ENCODE data around the gene PDS5B.

Gene PDS5B

GRCh38 chr13:32629866-32630265 lies 43.6 kb downstream of the PDS5B start:
- no peaks in the 10 kb centered on the region for H3K9me3 ChIP-seq (ENCODE audit: control insufficient read depth, insufficient read depth, low read length)
- H4K20me1 ChIP-seq (ENCODE audit: control insufficient read depth, insufficient read depth, low read depth, low read length) = peaks cover 7% of the 10 kb centered on the region; the same call in 1 of the 2 replicates

GRCh38 chr13:32632343-32632909 lies 46.2 kb downstream of the PDS5B start:
- peaks cover 10% of the 10 kb centered on the region; the same call in 1 of the 2 replicates for H4K20me1 ChIP-seq (ENCODE audit: control insufficient read depth, insufficient read depth, low read depth, low read length)
- H3K27ac ChIP-seq (ENCODE audit: low read depth, low read length) = no peak overlapping the region
- peaks cover 3% of the 10 kb centered on the region; the same call in 1 of the 2 replicates for H3F3A ChIP-seq (ENCODE audit: control insufficient read depth, insufficient read depth)
- H3K9me2 ChIP-seq (replicated peaks; ENCODE audit: control insufficient read depth, low read length) = no peaks in the 10 kb centered on the region
- no peaks in the 10 kb centered on the region for H3K9me3 ChIP-seq (ENCODE audit: control insufficient read depth, insufficient read depth, low read length)
- H3K27me3 ChIP-seq (ENCODE audit: control insufficient read depth, low read length) = no peaks in the 10 kb centered on the region
- peaks cover 92% of the 10 kb centered on the region for H3K79me2 ChIP-seq (ENCODE audit: control insufficient read depth, low read length)
- TF ChIP-seq EZH2phosphoT487 (IDR thresholded peaks at IDR 0.05; ENCODE audit: borderline replicate concordance, low read length) = no peak
- TF ChIP-seq, protein P1, sequence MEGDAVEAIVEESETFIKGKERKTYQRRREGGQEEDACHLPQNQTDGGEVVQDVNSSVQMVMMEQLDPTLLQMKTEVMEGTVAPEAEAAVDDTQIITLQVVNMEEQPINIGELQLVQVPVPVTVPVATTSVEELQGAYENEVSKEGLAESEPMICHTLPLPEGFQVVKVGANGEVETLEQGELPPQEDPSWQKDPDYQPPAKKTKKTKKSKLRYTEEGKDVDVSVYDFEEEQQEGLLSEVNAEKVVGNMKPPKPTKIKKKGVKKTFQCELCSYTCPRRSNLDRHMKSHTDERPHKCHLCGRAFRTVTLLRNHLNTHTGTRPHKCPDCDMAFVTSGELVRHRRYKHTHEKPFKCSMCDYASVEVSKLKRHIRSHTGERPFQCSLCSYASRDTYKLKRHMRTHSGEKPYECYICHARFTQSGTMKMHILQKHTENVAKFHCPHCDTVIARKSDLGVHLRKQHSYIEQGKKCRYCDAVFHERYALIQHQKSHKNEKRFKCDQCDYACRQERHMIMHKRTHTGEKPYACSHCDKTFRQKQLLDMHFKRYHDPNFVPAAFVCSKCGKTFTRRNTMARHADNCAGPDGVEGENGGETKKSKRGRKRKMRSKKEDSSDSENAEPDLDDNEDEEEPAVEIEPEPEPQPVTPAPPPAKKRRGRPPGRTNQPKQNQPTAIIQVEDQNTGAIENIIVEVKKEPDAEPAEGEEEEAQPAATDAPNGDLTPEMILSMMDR (IDR thresholded peaks at IDR 0.05; ENCODE audit: low read depth, low read length, poor library complexity, severe bottlenecking) = no peak
- no peak overlapping the region for H3K4me3 ChIP-seq (ENCODE audit: low read length)
- peaks cover 10% of the 10 kb centered on the region for H3K36me3 ChIP-seq (ENCODE audit: control insufficient read depth, low read length)
- peaks cover 18% of the 10 kb centered on the region for H3K4me1 ChIP-seq (ENCODE audit: control insufficient read depth, low read length)
- no peak overlapping the region for H3K4me2 ChIP-seq (ENCODE audit: low read length)

More at GRCh38 chr13:32629866-32630265, 43.6 kb downstream of the PDS5B start:
- H3K79me2 ChIP-seq (ENCODE audit: control insufficient read depth, low read length) = peaks cover 98% of the 10 kb centered on the region
- no peaks in the 10 kb centered on the region for H3K9me2 ChIP-seq (replicated peaks; ENCODE audit: control insufficient read depth, low read length)
- peaks cover 10% of the 10 kb centered on the region for H3K36me3 ChIP-seq (ENCODE audit: control insufficient read depth, low read length)
- peaks cover 3% of the 10 kb centered on the region; the same call in 1 of the 2 replicates for H3F3A ChIP-seq (ENCODE audit: control insufficient read depth, insufficient read depth)
- no peak overlapping the region for H3K4me2 ChIP-seq (ENCODE audit: low read length)
- H3K4me3 ChIP-seq (ENCODE audit: low read length) = no peak overlapping the region
- peaks cover 18% of the 10 kb centered on the region for H3K4me1 ChIP-seq (ENCODE audit: control insufficient read depth, low read length)
- H3K27me3 ChIP-seq (ENCODE audit: control insufficient read depth, low read length) = no peaks in the 10 kb centered on the region
- H3K27ac ChIP-seq (ENCODE audit: low read depth, low read length) = no peak overlapping the region
- TF ChIP-seq, protein P1 (IDR thresholded peaks at IDR 0.05; ENCODE audit: low read depth, low read length, poor library complexity, severe bottlenecking) = no peak
- TF ChIP-seq EZH2phosphoT487 (IDR thresholded peaks at IDR 0.05; ENCODE audit: borderline replicate concordance, low read length) = no peak

- Histone ChIP-seq H3F3A (ENCODE audit: control insufficient read depth, insufficient read depth) (peaks cover 3% of the 10 kb centered on the region), H3K27ac (ENCODE audit: low read depth, low read length) (no peak overlapping the region), H3K4me3 (ENCODE audit: low read length) (no peak overlapping the region), H3K79me2 (ENCODE audit: control insufficient read depth, low read length) (peaks cover 91% of the 10 kb centered on the region), H3K9me3 (ENCODE audit: control insufficient read depth, insufficient read depth, low read length) (no peaks in the 10 kb centered on the region), H3K4me1 (ENCODE audit: control insufficient read depth, low read length) (peaks cover 30% of the 10 kb centered on the region), H3K9me2 (replicated peaks; ENCODE audit: control insufficient read depth, low read length) (no peaks in the 10 kb centered on the region), H3K4me2 (ENCODE audit: low read length) (no peak overlapping the region), H4K20me1 (ENCODE audit: control insufficient read depth, insufficient read depth, low read depth, low read length) (peaks cover 18% of the 10 kb centered on the region; the same call in 1 of the 2 replicates), H3K27me3 (ENCODE audit: control insufficient read depth, low read length) (no peaks in the 10 kb centered on the region), H3K36me3 (ENCODE audit: control insufficient read depth, low read length) (no peaks in the 10 kb centered on the region)
- TF ChIP-seq EZH2phosphoT487 (IDR thresholded peaks at IDR 0.05; ENCODE audit: borderline replicate concordance, low read length) = no peak
Observed at GRCh38 chr13:32636711-32637110, 50.5 kb downstream of the PDS5B start.

DNA sequence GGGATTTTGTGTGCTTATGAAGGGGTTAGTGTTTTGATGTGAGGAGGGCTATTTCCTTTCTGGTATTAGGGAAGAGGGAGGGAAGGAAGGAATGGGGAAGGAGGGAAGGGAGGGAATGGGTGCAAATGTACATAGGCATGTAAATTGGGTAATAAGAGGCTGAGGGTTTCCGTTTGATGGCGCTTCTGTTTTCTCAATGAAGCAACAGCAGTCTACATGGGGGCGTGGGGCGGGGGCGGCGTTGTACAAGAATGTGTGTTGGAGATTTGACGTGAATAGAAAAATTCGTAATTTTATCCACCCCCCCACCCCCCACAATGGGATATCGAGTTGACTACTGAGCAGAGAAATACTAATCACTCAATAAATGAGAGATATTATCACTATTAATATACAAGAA lies 52.5 kb downstream of the PDS5B start:
- Histone ChIP-seq H3K9me2 (replicated peaks; ENCODE audit: control insufficient read depth, low read length) (no peaks in the 10 kb centered on the region), H3K79me2 (ENCODE audit: control insufficient read depth, low read length) (peaks cover 93% of the 10 kb centered on the region), H3K36me3 (ENCODE audit: control insufficient read depth, low read length) (no peaks in the 10 kb centered on the region), H3K9me3 (ENCODE audit: control insufficient read depth, insufficient read depth, low read length) (no peaks in the 10 kb centered on the region), H3K4me3 (ENCODE audit: low read length) (no peak overlapping the region), H3K27ac (ENCODE audit: low read depth, low read length) (no peak overlapping the region), H3K4me2 (ENCODE audit: low read length) (peak overlapping the region; percentile 15; the same call in 1 of the 2 replicates), H3F3A (ENCODE audit: control insufficient read depth, insufficient read depth) (peaks cover 1% of the 10 kb centered on the region), H4K20me1 (ENCODE audit: control insufficient read depth, insufficient read depth, low read depth, low read length) (peaks cover 14% of the 10 kb centered on the region; the same call in 1 of the 2 replicates), H3K4me1 (ENCODE audit: control insufficient read depth, low read length) (peaks cover 27% of the 10 kb centered on the region), H3K27me3 (ENCODE audit: control insufficient read depth, low read length) (no peaks in the 10 kb centered on the region)
- TF ChIP-seq EZH2phosphoT487 (IDR thresholded peaks at IDR 0.05; ENCODE audit: borderline replicate concordance, low read length) = no peak
- TF ChIP-seq, protein P1 (IDR thresholded peaks at IDR 0.05; ENCODE audit: low read depth, low read length, poor library complexity, severe bottlenecking) = no peak

Measured in DOHH2 (cell line).